GM08714 (cell line): ENCODE results near the gene TRUB2.

Experiments
- H3K4me3 ChIP-seq: fragments of 200-500 bp; sonication (Bioruptor generic); 2 replicates; pipeline ENCODE4 v1.5.1; 2014; ENCODE audit warnings: mild to moderate bottlenecking, low read length, inconsistent platforms
- ZNF274 ChIP-seq: IDR thresholded peaks from 2 replicates; pipeline ENCODE4 v1.6.1; 2012; ENCODE audit warnings: mild to moderate bottlenecking, low read depth, low read length

Gene TRUB2

GRCh38 chr9:128276008-128276573, 46.2 kb downstream of the TRUB2 start, which contains the start of gene SWI5:
TSS of gene SWI5 (plus strand) at chr9:128276276.
- H3K4me3 ChIP-seq, result peak within 1 kb of the TSS; percentile 95
- no peak for TF ChIP-seq ZNF274

- H3K4me3 ChIP-seq, result peak within 1 kb of the TSS; percentile 95
- TF ChIP-seq ZNF274, result no peak
Observed at GRCh38 chr9:128275198-128276007, 46.8 kb downstream of the TRUB2 start, which contains the start of gene GOLGA2. TSS of gene GOLGA2 (minus strand) at chr9:128276007. CDS start at chr9:128275976, 31 bp downstream.

DNA sequence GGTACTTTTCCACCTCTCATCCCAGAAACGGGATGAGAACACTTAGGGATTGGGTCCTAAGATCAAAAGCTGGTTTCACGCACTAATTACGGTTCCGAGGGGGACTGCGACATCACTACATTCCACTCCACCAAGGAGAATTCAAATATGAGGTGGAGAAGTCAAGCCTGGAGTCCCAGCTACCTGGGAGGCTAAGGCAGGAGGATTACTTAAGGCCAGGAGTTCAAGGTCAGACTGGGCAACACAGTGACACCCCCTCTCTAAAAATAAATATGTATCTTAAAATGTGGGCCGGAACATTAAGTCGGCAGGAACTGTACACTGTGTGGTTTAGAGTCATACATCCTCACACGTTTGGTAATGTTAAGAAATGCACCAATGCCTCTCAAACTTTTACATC, 48.0 kb downstream of the TRUB2 start:
- TF ChIP-seq ZNF274, result no peak
- H3K4me3 ChIP-seq, result no peak overlapping the region

- H3K4me3 ChIP-seq, result no peak overlapping the region
- TF ChIP-seq ZNF274, result no peak
Observed at GRCh38 chr9:128271512-128271911, 50.7 kb downstream of the TRUB2 start.

- no peak for TF ChIP-seq ZNF274
- H3K4me3 ChIP-seq, result no peak overlapping the region
Observed at GRCh38 chr9:128271112-128271511, 51.1 kb downstream of the TRUB2 start.

DNA sequence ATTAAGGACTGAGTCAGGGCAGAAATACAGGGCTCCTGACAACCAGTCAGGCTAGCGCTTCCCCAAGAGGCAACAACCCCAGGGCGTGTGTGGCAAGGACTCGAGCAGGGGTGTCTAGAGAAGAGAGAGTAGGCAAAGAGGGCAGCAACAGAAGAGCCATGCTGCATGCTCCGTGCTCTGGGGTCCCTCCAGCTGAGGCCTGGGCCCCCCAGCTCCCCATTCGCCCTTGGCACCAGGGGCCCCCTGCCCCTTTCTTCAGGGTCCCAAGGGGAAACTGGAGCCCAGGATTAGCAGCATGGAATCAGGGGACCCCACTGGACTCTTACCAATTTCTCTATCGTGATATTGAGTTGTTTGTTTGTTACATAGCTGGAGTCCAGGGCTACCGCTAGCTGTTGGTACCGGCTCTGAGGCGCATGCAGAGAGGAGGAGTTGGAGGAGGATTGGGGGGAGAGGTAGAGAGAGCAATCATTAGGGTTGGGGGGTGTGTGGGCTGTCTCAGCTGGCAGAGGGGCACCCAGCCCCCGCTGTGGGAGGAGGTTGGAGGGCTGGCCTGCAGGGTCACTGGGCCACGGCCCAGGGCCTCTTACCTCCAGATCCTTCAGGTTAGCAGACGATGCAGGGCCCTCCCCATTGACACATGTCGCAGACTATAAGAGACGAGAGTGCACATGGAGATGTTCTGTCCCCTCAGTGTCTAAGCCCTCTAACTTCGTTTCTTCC, 55.2 kb downstream of the TRUB2 start:
- TF ChIP-seq ZNF274, result no peak
- no peak overlapping the region for H3K4me3 ChIP-seq

- H3K4me3 ChIP-seq, result no peak overlapping the region
- TF ChIP-seq ZNF274, result no peak
Observed at GRCh38 chr9:128265348-128265847, 56.8 kb downstream of the TRUB2 start.

DNA sequence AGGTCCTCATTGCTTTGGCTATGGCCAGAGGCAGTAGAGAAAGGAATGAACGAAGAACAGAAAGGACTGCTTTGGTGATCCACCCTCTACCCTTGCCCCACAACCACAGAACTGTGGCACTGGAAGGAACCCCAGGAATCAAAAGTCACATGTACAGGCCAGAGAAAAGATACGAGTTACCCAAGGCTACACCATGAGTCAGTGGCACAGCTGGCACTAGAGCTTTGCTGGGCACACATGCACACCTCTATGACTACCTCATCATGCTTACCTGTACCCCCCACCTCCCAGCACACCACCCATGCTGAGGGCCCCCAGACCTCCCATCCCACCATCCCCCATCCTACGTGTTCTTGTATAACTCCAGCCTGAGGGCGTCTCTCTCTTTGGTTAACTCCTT, 59.6 kb downstream of the TRUB2 start:
- no peak for TF ChIP-seq ZNF274
- no peak overlapping the region for H3K4me3 ChIP-seq

DNA sequence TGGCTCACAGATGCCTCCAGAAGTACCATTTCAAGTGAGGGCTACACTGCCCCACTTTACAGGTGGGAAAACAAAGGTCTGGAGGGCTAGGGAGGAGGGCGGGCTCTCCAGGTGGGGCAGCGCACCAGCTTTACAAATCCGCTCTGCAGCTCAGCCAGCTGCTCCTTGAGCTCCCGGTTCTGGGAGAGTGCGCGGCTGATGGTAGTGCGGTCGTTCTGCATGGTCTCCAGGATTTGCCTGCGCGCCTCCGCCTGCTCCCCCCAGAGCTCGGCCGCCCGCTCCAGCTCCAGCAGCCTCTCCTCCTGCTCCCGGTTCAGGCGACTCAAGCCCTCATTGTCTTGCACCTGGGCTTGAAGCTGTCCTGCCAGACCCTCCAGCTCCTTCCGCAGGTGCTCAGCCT, 61.9 kb downstream of the TRUB2 start:
- no peak for TF ChIP-seq ZNF274
- H3K4me3 ChIP-seq, result no peak overlapping the region

DNA sequence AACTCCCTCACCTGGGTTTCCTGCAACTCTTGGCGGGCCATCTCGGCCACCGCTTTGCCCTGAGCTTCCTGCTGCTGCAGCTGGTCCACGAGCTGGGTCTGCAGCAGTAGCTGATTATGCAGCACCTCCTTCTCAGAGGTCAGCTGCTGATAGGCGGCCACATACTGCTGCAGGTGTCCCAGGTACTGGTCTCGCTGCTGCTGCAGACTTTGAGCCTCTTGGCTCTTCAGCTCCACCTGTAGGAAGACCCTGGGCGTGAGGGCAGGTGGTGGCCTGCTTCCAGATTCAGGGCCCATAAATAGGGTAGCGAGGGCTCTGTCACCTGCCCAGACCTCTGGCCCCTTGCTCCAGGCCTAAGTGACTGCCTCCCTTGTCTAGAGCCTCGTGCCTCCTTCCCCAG, 63.1 kb downstream of the TRUB2 start:
- H3K4me3 ChIP-seq, result no peak overlapping the region
- no peak for TF ChIP-seq ZNF274

GRCh38 chr9:128258326-128258725, 63.9 kb downstream of the TRUB2 start:
- H3K4me3 ChIP-seq, result no peak overlapping the region
- TF ChIP-seq ZNF274, result no peak

DNA sequence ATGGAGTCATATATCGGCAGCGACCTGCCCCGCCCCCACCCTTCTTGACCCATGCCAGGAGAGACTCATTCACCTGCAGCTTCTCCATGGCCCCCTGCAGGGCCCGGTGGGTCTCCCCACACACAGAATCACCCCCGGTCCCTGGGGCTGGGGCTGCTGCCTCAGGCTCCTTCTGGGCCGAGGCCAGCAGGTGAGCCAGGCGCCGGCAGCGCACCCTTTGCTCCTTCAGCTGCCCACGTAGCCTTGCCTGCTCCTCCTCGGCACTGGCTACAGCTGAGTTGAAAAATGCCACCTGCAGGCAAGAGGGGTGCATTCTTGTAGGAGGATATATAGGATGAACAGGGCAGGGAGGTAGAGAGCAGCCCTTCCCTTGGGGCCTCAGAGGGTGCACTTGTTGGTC, 64.3 kb downstream of the TRUB2 start:
- no peak overlapping the region for H3K4me3 ChIP-seq
- no peak for TF ChIP-seq ZNF274

DNA sequence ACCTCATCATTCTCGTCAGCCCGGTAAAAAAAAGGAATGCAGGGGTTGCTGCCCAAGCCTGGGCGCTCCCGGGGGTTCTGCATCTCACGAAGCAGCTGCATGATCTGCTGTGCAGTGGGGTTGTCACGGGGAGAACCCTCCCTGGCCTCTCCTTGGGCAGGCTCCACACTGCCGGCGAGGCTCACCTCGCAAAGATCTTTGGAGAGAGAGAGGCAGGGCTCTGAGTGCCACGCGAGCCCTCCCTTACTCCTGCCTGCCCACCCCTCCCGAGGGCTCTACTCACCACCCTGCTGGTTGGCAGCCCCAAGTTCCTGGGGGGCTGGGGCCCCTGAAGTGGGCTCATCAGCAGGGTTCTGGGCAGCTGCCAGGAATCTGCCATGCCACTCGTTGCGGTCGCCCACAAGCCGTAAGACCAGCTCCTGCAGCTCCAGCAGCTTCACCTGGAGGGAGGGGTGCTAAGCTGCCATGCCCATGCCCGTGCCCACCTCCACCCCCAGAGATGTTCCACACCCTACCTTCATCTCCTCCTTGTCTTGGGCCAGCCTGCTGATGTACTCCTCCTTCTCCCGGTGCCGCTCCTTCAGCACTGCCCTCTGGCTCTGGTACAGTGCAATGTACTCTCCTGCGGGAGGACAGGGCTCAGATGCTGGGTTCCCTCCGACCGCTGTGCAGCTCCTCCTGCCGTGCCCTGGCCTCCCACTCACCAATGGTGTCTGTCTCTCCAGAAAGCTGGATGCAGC, 65.0 kb downstream of the TRUB2 start:
- TF ChIP-seq ZNF274, result no peak
- no peak overlapping the region for H3K4me3 ChIP-seq
